ENCODE measurements around the gene CAPZA2. TPM values are rescaled to one million over a fixed set of nuclear protein-coding genes. Genes with fewer than 3 reads are reported as not detected.
"Not testable (repeated sequence)": the region's sequence is repeated elsewhere in the genome, so short reads cannot be mapped to it uniquely, and the experiment has no call there.

Gene CAPZA2
- total RNA-seq, 2 experiments from 2014 or later = 127 to 164 TPM

DNA sequence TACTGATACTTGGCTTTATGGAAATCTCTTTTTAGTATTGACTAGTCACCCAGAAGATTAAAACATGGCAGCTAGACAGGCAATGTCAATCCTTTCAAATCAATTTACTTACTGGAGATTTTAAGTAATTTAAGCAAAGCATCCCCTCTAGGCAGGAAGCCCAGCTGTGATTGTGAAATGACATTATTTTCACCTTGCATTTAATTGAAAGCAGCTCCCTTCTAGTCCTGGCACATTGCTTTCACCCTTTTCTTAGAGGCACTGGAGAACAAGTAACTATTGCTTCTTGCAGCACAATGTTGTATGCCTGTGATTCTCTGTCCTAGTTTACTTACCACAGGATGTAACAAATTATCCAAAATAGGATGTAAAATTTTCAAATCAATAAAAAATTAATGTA, 104.2 kb downstream of the CAPZA2 start:
- Mint-ChIP-seq H3K4me3 (no peak overlapping the region), H3K36me3 (ENCODE audit: low read depth) (peaks cover 3% of the 10 kb centered on the region), H3K27ac (no peak overlapping the region), H3K27me3 (ENCODE audit: low read depth) (peaks cover 2% of the 10 kb centered on the region), H3K4me1 (ENCODE audit: low read depth) (peaks cover 2% of the 10 kb centered on the region), H3K9me3 (peaks cover 2% of the 10 kb centered on the region)
- intact Hi-C loops (cut with micrococcal nuclease) = no loop called here
- no peak for DNase-seq
- CTCF ChIA-PET = no interaction called here

DNA sequence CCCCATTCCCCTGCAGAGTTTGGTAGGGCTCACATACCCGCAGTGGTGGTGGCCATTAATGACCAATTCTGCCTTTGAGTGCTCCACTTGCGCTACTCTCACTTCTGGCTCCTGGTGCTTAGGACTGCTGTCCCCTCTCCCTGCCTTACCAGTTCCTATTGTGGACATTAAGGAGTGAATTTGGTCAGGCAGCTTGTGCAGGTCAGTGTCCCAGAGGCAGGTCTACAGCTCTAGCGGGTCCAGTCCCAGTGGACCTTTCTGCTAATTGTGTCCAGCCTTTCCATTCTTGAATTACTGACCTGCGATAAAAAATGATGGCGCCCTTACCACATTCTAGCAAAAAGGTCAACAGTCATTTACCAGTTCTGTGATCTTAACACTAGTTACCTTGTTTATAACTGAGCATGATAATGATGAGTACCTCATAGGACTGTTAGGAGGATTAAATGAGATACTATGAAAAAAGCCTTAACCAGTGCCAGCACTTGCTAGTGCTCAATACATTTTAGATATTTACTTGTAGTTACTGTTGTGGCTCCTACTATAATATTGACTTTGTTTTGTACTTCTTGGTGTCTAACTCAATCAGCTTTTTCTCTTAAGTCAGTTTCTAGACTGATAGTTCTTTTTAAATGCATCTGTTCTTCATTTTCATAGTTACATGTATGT, 105.0 kb downstream of the CAPZA2 start:
- Mint-ChIP-seq H3K4me3 (no peak overlapping the region), H3K36me3 (ENCODE audit: low read depth) (no peaks in the 10 kb centered on the region), H3K9me3 (no peaks in the 10 kb centered on the region), H3K4me1 (ENCODE audit: low read depth) (peaks cover 2% of the 10 kb centered on the region), H3K27me3 (ENCODE audit: low read depth) (no peaks in the 10 kb centered on the region), H3K27ac (no peak overlapping the region)
- no peak for DNase-seq
- intact Hi-C loops (cut with micrococcal nuclease) = no loop called here
- CTCF ChIA-PET = interaction anchor here (0.7 kb wide), 1 partner anchor 67 kb away, joined by 4 read pairs; no protein-coding TSS in a partner anchor

DNA sequence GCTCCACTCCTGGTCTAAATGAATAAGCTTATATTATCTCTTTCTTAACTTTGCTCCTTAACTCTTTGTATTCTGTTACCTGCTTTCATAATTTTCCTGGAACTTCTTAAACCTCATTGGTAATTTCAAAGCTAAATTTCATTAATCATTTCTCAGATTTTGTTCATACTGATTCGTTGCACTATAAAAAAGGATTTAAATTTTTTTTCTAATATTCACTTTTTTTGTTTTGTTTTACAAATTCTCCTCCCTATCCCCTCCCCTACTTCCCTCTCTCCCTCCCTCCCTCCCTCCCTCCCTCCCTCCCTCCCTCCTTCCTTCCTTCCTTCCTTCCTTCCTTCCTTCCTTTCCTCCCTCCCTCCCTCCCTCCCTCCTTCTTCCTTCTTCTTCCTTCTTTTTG, 105.6 kb downstream of the CAPZA2 start:
- peaks cover 2% of the 10 kb centered on the region for H3K4me1 Mint-ChIP-seq (ENCODE audit: low read depth)
- no peak overlapping the region for H3K27ac Mint-ChIP-seq
- H3K4me3 Mint-ChIP-seq = no peak overlapping the region
- H3K36me3 Mint-ChIP-seq (ENCODE audit: low read depth) = no peaks in the 10 kb centered on the region
- intact Hi-C loops (cut with micrococcal nuclease) = no loop called here
- H3K27me3 Mint-ChIP-seq (ENCODE audit: low read depth) = no peaks in the 10 kb centered on the region
- CTCF ChIA-PET = interaction anchor here (0.7 kb wide), 1 partner anchor 68 kb away, joined by 4 read pairs; no protein-coding TSS in a partner anchor
- DNase-seq = no peak
- no peaks in the 10 kb centered on the region for H3K9me3 Mint-ChIP-seq

DNA sequence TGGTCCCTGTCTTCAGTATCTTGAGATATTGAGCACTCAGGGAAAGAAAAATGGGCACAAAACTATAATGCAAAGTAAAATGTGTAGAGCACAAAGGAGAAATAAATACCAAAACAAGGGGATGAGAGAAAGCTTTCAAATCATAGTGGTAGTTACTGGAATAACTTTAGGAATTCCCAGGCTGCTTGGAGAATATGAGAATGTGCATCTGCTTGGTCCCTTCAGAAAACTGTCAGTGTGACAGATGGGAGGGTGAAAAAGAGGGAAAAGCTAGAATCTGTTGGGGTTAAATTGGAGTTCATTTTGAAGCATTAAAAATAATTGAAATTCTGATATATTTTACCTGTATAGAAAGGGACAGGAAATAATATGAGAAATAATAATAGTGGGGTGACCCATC, 106.2 kb downstream of the CAPZA2 start:
- Mint-ChIP-seq H3K27ac (no peak overlapping the region), H3K4me3 (no peak overlapping the region), H3K36me3 (ENCODE audit: low read depth) (no peaks in the 10 kb centered on the region), H3K27me3 (ENCODE audit: low read depth) (no peaks in the 10 kb centered on the region), H3K4me1 (ENCODE audit: low read depth) (peaks cover 2% of the 10 kb centered on the region), H3K9me3 (no peaks in the 10 kb centered on the region)
- DNase-seq = no peak
- intact Hi-C loops (cut with micrococcal nuclease) = no loop called here
- CTCF ChIA-PET = no interaction called here

DNA sequence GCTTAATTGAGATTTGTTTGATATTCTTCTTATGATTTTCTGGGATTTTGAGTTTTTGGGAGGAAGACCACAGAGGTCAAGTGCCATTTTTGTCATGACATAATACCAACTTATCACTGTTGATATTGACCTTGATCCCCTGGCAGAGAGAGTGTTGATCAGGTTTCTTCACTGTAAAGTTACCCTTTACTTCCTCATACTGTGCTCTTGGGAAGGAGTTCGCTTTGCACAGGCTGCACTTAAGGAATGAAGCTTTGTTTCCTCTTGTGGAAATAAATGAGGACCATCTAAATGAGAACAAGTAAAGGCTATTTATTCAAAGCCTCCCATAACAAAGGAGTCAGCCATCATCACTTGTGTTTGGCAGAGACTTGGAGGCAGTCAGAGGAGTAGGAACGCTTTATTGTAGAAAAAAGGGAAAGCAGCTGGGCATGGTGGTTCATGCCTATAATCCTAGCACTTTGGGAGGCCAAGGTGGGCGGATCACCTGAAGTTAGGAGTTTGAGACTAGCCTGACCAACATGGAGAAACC, 107.0 kb downstream of the CAPZA2 start:
- Mint-ChIP-seq H3K36me3 (ENCODE audit: low read depth) (no peaks in the 10 kb centered on the region), H3K4me1 (ENCODE audit: low read depth) (peaks cover 2% of the 10 kb centered on the region), H3K9me3 (no peaks in the 10 kb centered on the region), H3K27me3 (ENCODE audit: low read depth) (no peaks in the 10 kb centered on the region), H3K4me3 (no peak overlapping the region), H3K27ac (no peak overlapping the region)
- intact Hi-C loops (cut with micrococcal nuclease) = no loop called here
- CTCF ChIA-PET = interaction anchor here (1.0 to 1.2 kb wide), 2 partner anchors 12 to 38 kb away, joined by 3 read pairs; no protein-coding TSS in a partner anchor
- no peak for DNase-seq

DNA sequence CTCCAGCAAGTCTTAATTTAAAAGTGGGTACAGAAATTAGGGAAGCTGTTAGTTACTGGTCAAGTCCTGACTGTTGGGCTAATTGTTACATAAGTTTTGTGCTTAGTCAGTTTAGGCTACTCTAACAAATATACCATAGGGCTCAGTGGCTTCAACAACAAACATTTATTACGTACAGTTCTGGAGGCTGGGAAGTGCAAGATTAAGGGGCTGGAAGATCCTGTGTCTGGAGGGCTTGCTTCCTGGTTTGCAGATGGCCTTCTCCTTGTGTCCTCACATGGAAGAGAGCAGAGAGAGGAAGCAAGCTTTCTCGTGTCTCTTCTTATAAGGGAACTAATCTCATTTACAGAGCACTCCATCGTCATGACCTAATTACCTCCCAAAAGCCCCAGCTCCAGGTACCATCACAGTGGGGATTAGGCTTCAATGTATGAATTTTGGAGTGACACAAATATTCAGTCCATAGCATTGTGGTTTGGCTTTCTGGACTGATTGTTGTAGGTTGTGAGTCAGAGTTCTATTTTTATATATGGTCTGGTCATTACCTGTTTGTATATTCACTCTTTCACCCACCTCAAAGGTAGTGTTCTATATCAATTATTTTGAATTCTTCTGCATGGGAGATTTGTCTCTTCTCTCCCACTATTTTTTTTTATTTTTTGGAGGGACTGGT, 108.0 kb downstream of the CAPZA2 start:
- H3K9me3 Mint-ChIP-seq = peaks cover 1% of the 10 kb centered on the region
- intact Hi-C loops (cut with micrococcal nuclease) = no loop called here
- no peak for DNase-seq
- no peaks in the 10 kb centered on the region for H3K27me3 Mint-ChIP-seq (ENCODE audit: low read depth)
- peaks cover 2% of the 10 kb centered on the region for H3K4me1 Mint-ChIP-seq (ENCODE audit: low read depth)
- CTCF ChIA-PET = interaction anchor here (0.7 to 1.2 kb wide), 4 partner anchors 12 to 42 kb away, joined by 3 read pairs; no protein-coding TSS in a partner anchor
- peaks cover 1% of the 10 kb centered on the region for H3K36me3 Mint-ChIP-seq (ENCODE audit: low read depth)
- no peak overlapping the region for H3K27ac Mint-ChIP-seq
- no peak overlapping the region for H3K4me3 Mint-ChIP-seq

DNA sequence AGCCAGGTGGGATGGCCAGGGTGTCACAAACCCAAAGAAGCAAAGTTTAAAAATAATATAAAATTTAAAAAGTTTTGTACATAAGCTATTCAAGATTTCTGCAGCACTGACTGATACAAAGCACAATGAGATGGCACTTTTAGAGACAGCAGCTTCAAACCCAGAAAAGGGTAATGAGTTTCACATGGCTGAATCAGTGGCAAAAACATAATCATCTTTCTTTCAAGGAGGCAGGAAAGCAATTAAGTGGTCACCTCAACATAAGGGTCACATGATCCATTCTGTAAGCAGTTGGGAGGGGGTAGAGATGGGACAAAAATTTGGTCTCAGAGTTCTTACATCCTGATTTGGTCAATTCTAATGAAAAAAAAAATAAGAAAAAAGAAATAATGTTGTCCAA, 108.8 kb downstream of the CAPZA2 start:
- H3K36me3 Mint-ChIP-seq (ENCODE audit: low read depth); H3K4me1 Mint-ChIP-seq (ENCODE audit: low read depth); H3K9me3 Mint-ChIP-seq; intact Hi-C loops (cut with micrococcal nuclease); H3K4me3 Mint-ChIP-seq; H3K27me3 Mint-ChIP-seq (ENCODE audit: low read depth); H3K27ac Mint-ChIP-seq; DNase-seq: not testable (repeated sequence)
- CTCF ChIA-PET = interaction anchor here (0.7 to 1.0 kb wide), 2 partner anchors 12 to 17 kb away, joined by 3 read pairs; no protein-coding TSS in a partner anchor

Other genes starting within 250 kb of the CAPZA2 start
- gene MET, start 190.4 kb upstream of the CAPZA2 start, total RNA-seq = under 1 TPM; 0.42 to 0.52 TPM
- gene ST7, start 90.9 kb downstream of the CAPZA2 start, total RNA-seq = 1 to 10 TPM; 4.1 to 5.2 TPM